Eye (tissue), 1 donor: Measurements from ENCODE around the gene PHC1.
A peak's percentile ranks its signal among the peaks of the same experiment; 100 is the strongest.
"Not testable (repeated sequence)": the region's sequence is repeated elsewhere in the genome, so short reads cannot be mapped to it uniquely, and the experiment has no call there.

Source experiments
- DNase-seq: peaks from one replicate; pipeline ENCODE4 v3.0.0-alpha.2; 2015

The PHC1 gene

DNA sequence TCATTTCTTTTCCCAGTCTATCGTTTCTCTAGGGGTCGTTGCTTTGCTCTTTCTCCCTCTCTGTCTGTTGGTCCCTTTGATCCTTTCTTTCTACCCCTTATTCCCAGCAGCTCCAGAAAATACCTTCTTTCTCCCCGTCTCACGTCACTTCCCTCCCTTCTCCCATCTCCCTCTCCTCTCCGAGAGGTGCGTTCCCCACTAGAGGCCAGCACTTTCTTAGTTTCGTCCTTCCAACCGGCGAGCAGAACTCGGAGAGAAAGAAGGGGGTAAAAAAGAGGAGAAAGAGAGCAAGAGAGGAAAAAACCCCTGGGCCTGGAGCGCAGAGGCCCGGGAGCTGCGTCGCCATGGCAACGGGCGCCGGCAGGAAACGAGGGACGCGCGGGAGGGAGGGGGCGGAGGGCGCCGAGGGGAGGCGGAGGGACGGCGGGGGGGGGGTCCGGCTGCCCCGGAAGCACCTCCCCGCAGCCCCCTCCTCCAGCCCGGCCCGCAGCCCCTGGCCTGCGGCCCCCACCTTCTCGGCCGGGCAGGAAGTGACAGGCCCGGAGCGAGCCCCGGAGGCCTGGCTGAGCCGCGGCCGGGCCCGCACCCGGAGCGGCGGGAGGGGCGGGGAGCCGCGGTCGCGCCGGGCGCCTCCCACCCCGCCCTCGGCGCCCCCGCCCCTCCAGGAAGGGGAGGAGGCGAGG is at the start of gene PHC1:
TSS of gene PHC1 (plus strand) at position 477 of the 683 bp plus-strand sequence. CDS start 3,169 bp downstream, outside the sequence.
- DNase-seq: peak; percentile 97

DNA sequence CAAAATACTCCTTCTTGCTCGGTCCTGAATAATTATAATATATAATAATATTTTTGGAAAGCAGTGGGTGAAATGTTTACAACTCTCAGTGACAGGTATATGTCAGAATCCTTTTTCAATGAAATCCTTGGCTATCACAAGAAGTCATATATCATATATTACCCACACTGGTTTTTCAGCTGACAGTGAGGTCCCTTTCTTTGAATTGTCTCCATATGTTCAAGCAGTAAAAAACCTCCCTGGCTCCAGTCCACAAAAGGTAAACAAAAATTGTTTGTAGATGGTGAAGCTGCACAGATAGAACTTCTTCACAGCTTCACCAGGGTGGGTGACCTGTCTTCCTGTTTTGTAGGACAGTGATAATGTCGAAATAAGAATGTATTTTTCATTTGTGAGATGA is 47.9 kb upstream of the PHC1 start:
- DNase-seq: no peak

GRCh38 chr12:8867009-8867408 is 47.3 kb upstream of the PHC1 start:
- DNase-seq: no peak

DNA sequence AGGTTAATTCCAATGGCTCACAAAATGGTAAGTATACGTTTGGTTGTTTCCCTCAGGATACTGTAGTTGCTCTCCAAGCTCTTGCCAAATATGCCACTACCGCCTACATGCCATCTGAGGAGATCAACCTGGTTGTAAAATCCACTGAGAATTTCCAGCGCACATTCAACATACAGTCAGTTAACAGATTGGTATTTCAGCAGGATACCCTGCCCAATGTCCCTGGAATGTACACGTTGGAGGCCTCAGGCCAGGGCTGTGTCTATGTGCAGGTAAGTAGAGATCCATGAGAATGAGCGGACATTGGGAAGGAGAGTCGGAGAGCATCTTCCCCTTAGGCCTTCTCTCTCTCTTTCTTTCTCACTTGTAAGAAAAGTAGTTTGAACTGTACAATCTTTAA is 46.5 kb upstream of the PHC1 start:
- no peak for DNase-seq

GRCh38 chr12:8870586-8870985 is 43.7 kb upstream of the PHC1 start:
- no peak for DNase-seq

- DNase-seq: no peak
Measured at GRCh38 chr12:8871068-8871467, 43.2 kb upstream of the PHC1 start.

DNA sequence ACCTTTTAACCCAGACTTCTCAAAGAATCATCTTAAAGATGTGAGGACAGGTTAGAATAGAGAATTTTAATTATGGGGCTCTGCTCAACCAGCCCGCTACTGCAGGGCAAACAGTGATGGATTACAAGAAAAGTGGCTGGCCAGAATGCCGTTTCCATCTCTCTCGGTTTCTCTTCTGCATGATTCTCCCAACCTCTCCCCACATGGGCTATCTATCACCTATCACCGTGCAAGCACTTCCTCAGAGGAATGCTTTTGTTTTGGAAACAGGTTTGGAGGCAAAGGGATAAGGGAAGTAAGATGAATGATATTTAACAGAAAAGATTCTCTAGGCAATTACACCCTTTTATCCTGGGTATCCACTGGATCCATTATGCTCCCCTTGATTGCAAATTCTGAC is 37.4 kb upstream of the PHC1 start:
- no peak for DNase-seq

- DNase-seq: no peak
Measured at GRCh38 chr12:8886502-8887284, 27.6 kb upstream of the PHC1 start.

GRCh38 chr12:8887285-8887715 is 27.0 kb upstream of the PHC1 start:
- DNase-seq: no peak

GRCh38 chr12:8890313-8891085 is 23.8 kb upstream of the PHC1 start:
- peak; percentile 92 for DNase-seq

GRCh38 chr12:8891976-8892375 is 22.3 kb upstream of the PHC1 start:
- no peak for DNase-seq

- DNase-seq: no peak
Measured at GRCh38 chr12:8894378-8894777, 19.9 kb upstream of the PHC1 start.

DNA sequence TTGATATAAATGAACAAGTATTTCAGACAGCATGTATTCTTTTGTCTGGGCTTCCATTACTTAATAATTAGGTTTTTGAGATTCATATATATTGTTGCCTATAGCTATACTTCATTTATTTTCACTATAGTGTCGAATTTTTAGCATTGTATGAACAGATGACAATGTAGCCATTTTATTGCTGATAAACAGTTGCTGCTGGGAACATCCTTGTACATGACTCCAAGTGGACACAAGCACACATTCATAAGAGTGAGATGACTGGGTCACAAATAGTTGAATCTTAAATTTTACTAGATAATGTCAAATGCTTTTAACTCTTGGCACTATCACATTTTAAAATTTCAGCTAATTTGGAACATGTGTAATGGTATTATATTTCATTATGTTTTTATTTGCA is 19.3 kb upstream of the PHC1 start:
- no peak for DNase-seq

DNA sequence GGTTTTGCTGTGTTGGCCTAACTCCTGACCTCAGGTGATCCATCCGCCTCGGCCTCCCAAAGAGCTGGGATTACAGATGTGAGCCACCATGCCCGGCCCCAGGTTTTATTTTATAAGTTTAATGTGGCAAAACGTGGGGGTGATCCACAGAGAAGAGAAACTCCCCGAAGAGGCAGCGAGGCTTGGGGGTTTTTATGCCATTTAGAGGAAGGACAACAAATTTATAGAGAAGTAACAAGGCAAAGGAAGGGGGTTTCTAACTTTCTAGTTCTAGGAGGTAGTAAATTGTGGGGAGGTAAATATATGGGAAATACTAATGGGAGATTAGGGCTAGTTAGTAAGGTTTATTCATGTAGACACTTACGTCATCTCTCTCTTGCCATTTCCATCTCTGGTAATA is 17.2 kb upstream of the PHC1 start:
- no peak for DNase-seq

GRCh38 chr12:8899830-8900229 is 14.5 kb upstream of the PHC1 start:
- DNase-seq: no peak

DNA sequence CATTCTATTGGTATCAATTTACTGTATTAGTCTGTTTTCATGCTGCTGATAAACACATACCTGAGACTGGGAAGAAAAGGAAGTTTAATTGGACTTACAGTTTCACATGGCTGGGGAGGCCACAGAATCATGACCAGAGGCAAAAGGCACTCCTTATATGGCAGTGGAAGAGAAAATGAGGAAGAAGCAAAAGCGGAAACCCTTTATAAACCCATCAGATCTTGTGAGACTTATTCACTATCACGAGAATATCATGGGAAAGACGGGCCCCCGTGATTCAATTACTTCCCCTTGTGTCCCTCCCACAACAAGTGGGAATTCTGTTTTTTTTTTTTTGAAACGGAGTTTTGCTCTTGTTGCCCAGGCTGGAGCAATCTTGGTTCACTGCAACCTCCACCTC is 11.6 kb upstream of the PHC1 start:
- DNase-seq: not testable (repeated sequence)

GRCh38 chr12:8903646-8904045 is 10.7 kb upstream of the PHC1 start:
- no peak for DNase-seq

GRCh38 chr12:8904665-8905064 is 9.6 kb upstream of the PHC1 start:
- DNase-seq: no peak

- DNase-seq: peak; percentile 5
Measured at GRCh38 chr12:8905546-8905945, 8.8 kb upstream of the PHC1 start.

DNA sequence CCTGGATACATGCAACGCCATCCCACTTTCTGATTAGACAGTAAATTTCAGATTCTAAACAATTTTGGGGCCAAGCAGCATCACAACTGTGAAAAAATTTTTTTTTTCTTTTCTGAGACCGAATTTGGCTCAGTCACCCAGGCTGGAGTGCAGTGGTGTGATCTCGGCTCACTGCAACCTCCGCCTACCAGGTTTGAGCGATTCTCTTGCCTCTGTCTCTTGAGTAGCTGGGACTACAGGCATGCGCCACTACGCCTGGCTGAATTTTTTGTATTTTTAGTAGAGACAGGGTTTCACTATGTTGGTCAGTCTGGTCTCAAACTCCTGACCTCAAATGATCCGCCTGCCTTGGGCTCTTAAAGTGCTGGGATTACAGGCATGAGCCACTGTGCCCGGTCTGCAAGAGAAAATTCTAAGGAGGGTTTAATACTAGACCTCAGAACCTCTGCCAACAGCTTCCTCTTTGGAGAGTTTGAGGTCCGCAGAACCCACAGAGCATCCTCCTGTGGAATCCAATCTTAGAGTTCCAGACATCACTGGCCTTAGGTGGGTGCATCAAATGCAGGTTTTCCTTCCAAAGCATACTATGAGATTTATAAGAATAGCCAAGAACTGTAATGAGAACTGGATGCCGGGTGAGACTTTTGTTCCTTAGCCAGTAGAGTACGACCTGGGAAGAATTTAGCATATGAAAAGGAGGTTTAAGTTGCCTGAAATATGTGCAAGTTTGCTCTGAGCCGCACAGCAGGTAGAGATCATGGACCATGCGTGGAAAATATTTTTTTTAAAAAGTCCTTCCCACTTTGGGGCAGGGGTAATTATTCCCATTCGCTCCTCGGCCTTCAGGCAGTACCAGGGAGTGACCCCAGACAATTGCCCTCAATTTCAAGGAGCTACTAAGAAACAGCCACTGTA is 7.8 kb upstream of the PHC1 start:
- DNase-seq: no peak

DNA sequence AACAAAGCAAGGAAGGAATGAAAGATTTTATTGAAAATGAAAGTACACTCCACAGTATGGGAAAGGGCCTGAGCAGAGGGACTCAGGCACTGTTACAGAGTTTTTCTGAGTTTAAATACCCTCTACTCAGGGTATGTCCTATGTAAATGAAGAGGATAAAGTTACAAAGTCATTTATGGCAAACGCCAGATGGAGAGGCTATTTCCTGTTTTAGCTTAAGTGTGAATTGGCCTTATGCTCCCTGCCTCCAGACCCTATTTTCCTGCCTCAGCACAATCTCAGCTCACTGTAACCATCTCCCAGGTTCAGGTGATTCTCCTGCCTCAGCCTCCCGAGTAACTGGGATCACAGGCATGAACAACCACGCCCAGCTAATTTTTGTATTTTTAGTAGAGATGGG is 6.8 kb upstream of the PHC1 start:
- no peak for DNase-seq

- no peak for DNase-seq
Measured at GRCh38 chr12:8909752-8910151, 4.6 kb upstream of the PHC1 start.
